Ureter (tissue), 1 donor: ENCODE results near the gene SIDT2. TPM values are rescaled to one million over a fixed set of nuclear protein-coding genes. Genes with fewer than 3 reads are reported as not detected.
"Not testable (repeated sequence)": the region's sequence is repeated elsewhere in the genome, so short reads cannot be mapped to it uniquely, and the experiment has no call there.

ENCODE experiments used
- DNase-seq: peaks from one replicate; pipeline ENCODE4 v3.0.0-alpha.2; 2020; ENCODE audit warnings: low spot score
- total RNA-seq: library from RNA; stranded (reverse); gene quantifications from one replicate; pipeline ENCODE4 v1.2.4, GENCODE V29; 2023
- donor health status: DM: yes; HTN: yes; CAD: no.

Gene SIDT2
- total RNA-seq, 1 donor from 2014 or later: 36.5 TPM

GRCh38 chr11:117204283-117205080, 25.9 kb downstream of the SIDT2 start:
- DNase-seq: no peak

- DNase-seq: no peak
These were observed 26.8 kb downstream of the SIDT2 start for GRCh38 chr11:117205211-117205818.

GRCh38 chr11:117206111-117206510, 27.6 kb downstream of the SIDT2 start:
- not testable (repeated sequence) for DNase-seq

- not testable (repeated sequence) for DNase-seq
These were observed 28.3 kb downstream of the SIDT2 start for GRCh38 chr11:117206859-117207258.

- not testable (repeated sequence) for DNase-seq
These were observed 28.9 kb downstream of the SIDT2 start for GRCh38 chr11:117207481-117207880.

- not testable (repeated sequence) for DNase-seq
These were observed 30.2 kb downstream of the SIDT2 start for GRCh38 chr11:117208710-117209109.

- DNase-seq: not testable (repeated sequence)
These were observed 31.0 kb downstream of the SIDT2 start for GRCh38 chr11:117209351-117210125.

GRCh38 chr11:117210620-117211019, 32.1 kb downstream of the SIDT2 start:
- DNase-seq: no peak

- no peak for DNase-seq
These were observed 34.3 kb downstream of the SIDT2 start for GRCh38 chr11:117212697-117213355.

GRCh38 chr11:117214404-117215110, 36.0 kb downstream of the SIDT2 start:
- DNase-seq: no peak

- DNase-seq: no peak
These were observed 38.9 kb downstream of the SIDT2 start for GRCh38 chr11:117217141-117218084.

- no peak for DNase-seq
These were observed 39.8 kb downstream of the SIDT2 start for GRCh38 chr11:117218133-117218915.

- DNase-seq: no peak
These were observed 40.5 kb downstream of the SIDT2 start for GRCh38 chr11:117219001-117219400.

GRCh38 chr11:117219455-117219854, 40.9 kb downstream of the SIDT2 start:
- DNase-seq: no peak

- no peak for DNase-seq
These were observed 41.5 kb downstream of the SIDT2 start for GRCh38 chr11:117219995-117220394.

GRCh38 chr11:117220568-117220967, 42.0 kb downstream of the SIDT2 start:
- no peak for DNase-seq

- no peak for DNase-seq
These were observed 42.6 kb downstream of the SIDT2 start for GRCh38 chr11:117220999-117221774.

- peak; percentile 78 for DNase-seq
These were observed 43.4 kb downstream of the SIDT2 start for GRCh38 chr11:117221775-117222517.
